LNCAP (cell line): ENCODE results near the gene AGFG2.

Experiments
- CTCF ChIP-seq: fragments of 450-650 bp; IDR thresholded peaks from 2 replicates; pipeline ENCODE4 v1.5.1; 2017; ENCODE audit warnings: mild to moderate bottlenecking

AGFG2 gene

GRCh38 chr7:100584683-100585510, 45.9 kb downstream of the AGFG2 start:
- no peak for TF ChIP-seq CTCF

- TF ChIP-seq CTCF = no peak
These were observed 46.7 kb downstream of the AGFG2 start, which contains the start of gene LRCH4 for GRCh38 chr7:100585511-100586265. Gene LRCH4 (minus strand): TSS chr7:100586129. CDS start chr7:100586100, 29 bp downstream.

- no peak for TF ChIP-seq CTCF
These were observed 47.4 kb downstream of the AGFG2 start, which contains the start of gene FBXO24 for GRCh38 chr7:100586266-100587025. Gene FBXO24 (plus strand): TSS chr7:100586328. CDS start chr7:100586626, 298 bp downstream.

- no peak for TF ChIP-seq CTCF
These were observed 49.4 kb downstream of the AGFG2 start for GRCh38 chr7:100588438-100588837.

GRCh38 chr7:100589341-100589947, 50.4 kb downstream of the AGFG2 start:
- no peak for TF ChIP-seq CTCF

- no peak for TF ChIP-seq CTCF
These were observed 51.2 kb downstream of the AGFG2 start for GRCh38 chr7:100590077-100590737.
